Measurements from ENCODE around the gene ITGA8. TPM values are rescaled to one million over a fixed set of nuclear protein-coding genes. Genes with fewer than 3 reads are reported as not detected.

ITGA8 gene
- total and polyA plus RNA-seq, 10 donors: 1.7 to 60.3 (median 32.9) TPM

GRCh38 chr10:15715619-15716227 lies 4.0 kb downstream of the ITGA8 start:
- intact Hi-C loops (cut with DNase I; ENCODE audit: low total_unique reads): loop anchor here (5.0 kb wide), 1 partner anchor 133 kb away; no protein-coding TSS in a partner anchor
- DNase-seq: no peak
- Histone ChIP-seq H3K27ac (peak overlapping the region in 3 of 8 donors; percentile 6 to 42 (median 32)), H3K4me1 (peaks cover 3 to 44% (median 18%) of the 10 kb centered on the region in 6 donors), H3K36me3 (no peaks in the 10 kb centered on the region), H3K4me3 (no peak overlapping the region), H3K9me3 (no peaks in the 10 kb centered on the region), H3K27me3 (replicated peaks in 1 of 7) (peaks cover 0 to 45% (median 21%) of the 10 kb centered on the region in 7 donors)
- WGBS, 5 donors: 46 to 69% (median 56%) methylated on average over 5 of the region's 5 CpGs
- TF ChIP-seq CTCF (IDR thresholded peaks at IDR 0.05 in 8 of 11, conservative IDR thresholded peaks at IDR 0.05 in 3 of 11): peak in 9 of 11 experiments; percentile 20 to 57 (median 50)
- no peak for TF ChIP-seq POLR2A (IDR thresholded peaks at IDR 0.05)

GRCh38 chr10:15714847-15715246 lies 4.9 kb downstream of the ITGA8 start:
- intact Hi-C loops (cut with DNase I; ENCODE audit: low total_unique reads): loop anchor here (5.0 kb wide), 1 partner anchor 133 kb away; no protein-coding TSS in a partner anchor
- H3K27ac ChIP-seq: peak overlapping the region in 2 of 8 donors; percentile 32 to 42
- peaks cover under 1 to 38% (median 16%) of the 10 kb centered on the region in 6 donors for H3K4me1 ChIP-seq
- no peak for TF ChIP-seq POLR2A (IDR thresholded peaks at IDR 0.05)
- no peak for TF ChIP-seq POLR2AphosphoS5 (IDR thresholded peaks at IDR 0.05)
- TF ChIP-seq CTCF (IDR thresholded peaks at IDR 0.05 in 8 of 11, conservative IDR thresholded peaks at IDR 0.05 in 3 of 11): no peak
- no peak overlapping the region for H3K4me3 ChIP-seq
- 79 to 87% (median 86%) methylated on average over 5 of the region's 5 CpGs for WGBS, 5 donors
- no peak for DNase-seq
- H3K36me3 ChIP-seq: no peaks in the 10 kb centered on the region
- no peaks in the 10 kb centered on the region for H3K9me3 ChIP-seq
- H3K27me3 ChIP-seq (replicated peaks in 1 of 7): peaks cover 0 to 37% (median 18%) of the 10 kb centered on the region in 7 donors

GRCh38 chr10:15712883-15713282 lies 6.8 kb downstream of the ITGA8 start:
- Histone ChIP-seq H3K9me3 (no peaks in the 10 kb centered on the region), H3K36me3 (no peaks in the 10 kb centered on the region), H3K4me3 (no peak overlapping the region), H3K4me1 (peaks cover 0 to 31% (median 13%) of the 10 kb centered on the region in 6 donors), H3K27me3 (replicated peaks in 1 of 7) (peaks cover 0 to 17% (median 0%) of the 10 kb centered on the region in 7 donors), H3K27ac (peak overlapping the region in 2 of 8 donors; percentile 0 to 1)
- no peak for DNase-seq
- intact Hi-C loops (cut with DNase I; ENCODE audit: low total_unique reads): no loop called here
- WGBS, 5 donors: 10 to 36% (median 13%) methylated on average over 2 of the region's 2 CpGs
- TF ChIP-seq POLR2AphosphoS5 (IDR thresholded peaks at IDR 0.05) (no peak), POLR2A (IDR thresholded peaks at IDR 0.05) (no peak), CTCF (IDR thresholded peaks at IDR 0.05 in 8 of 11, conservative IDR thresholded peaks at IDR 0.05 in 3 of 11) (no peak)

- Histone ChIP-seq H3K36me3 (peaks cover 0 to 4% (median 0%) of the 10 kb centered on the region in 6 donors), H3K4me3 (no peak overlapping the region), H3K9me3 (no peaks in the 10 kb centered on the region), H3K4me1 (peaks cover 0 to 21% (median 7%) of the 10 kb centered on the region in 6 donors), H3K27me3 (replicated peaks in 1 of 7) (peaks cover 0 to 3% (median 0%) of the 10 kb centered on the region in 7 donors), H3K27ac (no peak overlapping the region)
- 77 to 93% (median 78%) methylated on average over 5 of the region's 5 CpGs for WGBS, 5 donors
- intact Hi-C loops (cut with DNase I; ENCODE audit: low total_unique reads): no loop called here
- TF ChIP-seq POLR2A (IDR thresholded peaks at IDR 0.05): no peak
- TF ChIP-seq CTCF (IDR thresholded peaks at IDR 0.05 in 8 of 11, conservative IDR thresholded peaks at IDR 0.05 in 3 of 11): no peak
- TF ChIP-seq POLR2AphosphoS5 (IDR thresholded peaks at IDR 0.05): no peak
- no peak for DNase-seq
These were observed 9.3 kb downstream of the ITGA8 start for GRCh38 chr10:15710455-15710854.

Measured in spleen (tissue), 11 donors.